NCI-H1417 (cell line): Measurements from ENCODE around the gene SYNE2.
"Not testable (repeated sequence)": the region's sequence is repeated elsewhere in the genome, so short reads cannot be mapped to it uniquely, and the experiment has no call there.

Source experiments
- DNase-seq, 3 experiments: peaks; one replicate each; lab custom pipeline; 2025; lab: John Stamatoyannopoulos, UW

The SYNE2 gene, protein sequence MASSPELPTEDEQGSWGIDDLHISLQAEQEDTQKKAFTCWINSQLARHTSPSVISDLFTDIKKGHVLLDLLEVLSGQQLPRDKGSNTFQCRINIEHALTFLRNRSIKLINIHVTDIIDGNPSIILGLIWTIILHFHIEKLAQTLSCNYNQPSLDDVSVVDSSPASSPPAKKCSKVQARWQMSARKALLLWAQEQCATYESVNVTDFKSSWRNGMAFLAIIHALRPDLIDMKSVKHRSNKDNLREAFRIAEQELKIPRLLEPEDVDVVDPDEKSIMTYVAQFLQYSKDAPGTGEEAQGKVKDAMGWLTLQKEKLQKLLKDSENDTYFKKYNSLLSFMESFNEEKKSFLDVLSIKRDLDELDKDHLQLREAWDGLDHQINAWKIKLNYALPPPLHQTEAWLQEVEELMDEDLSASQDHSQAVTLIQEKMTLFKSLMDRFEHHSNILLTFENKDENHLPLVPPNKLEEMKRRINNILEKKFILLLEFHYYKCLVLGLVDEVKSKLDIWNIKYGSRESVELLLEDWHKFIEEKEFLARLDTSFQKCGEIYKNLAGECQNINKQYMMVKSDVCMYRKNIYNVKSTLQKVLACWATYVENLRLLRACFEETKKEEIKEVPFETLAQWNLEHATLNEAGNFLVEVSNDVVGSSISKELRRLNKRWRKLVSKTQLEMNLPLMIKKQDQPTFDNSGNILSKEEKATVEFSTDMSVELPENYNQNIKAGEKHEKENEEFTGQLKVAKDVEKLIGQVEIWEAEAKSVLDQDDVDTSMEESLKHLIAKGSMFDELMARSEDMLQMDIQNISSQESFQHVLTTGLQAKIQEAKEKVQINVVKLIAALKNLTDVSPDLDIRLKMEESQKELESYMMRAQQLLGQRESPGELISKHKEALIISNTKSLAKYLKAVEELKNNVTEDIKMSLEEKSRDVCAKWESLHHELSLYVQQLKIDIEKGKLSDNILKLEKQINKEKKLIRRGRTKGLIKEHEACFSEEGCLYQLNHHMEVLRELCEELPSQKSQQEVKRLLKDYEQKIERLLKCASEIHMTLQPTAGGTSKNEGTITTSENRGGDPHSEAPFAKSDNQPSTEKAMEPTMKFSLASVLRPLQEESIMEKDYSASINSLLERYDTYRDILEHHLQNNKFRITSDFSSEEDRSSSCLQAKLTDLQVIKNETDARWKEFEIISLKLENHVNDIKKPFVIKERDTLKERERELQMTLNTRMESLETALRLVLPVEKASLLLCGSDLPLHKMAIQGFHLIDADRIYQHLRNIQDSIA (N-terminal part only)

DNA sequence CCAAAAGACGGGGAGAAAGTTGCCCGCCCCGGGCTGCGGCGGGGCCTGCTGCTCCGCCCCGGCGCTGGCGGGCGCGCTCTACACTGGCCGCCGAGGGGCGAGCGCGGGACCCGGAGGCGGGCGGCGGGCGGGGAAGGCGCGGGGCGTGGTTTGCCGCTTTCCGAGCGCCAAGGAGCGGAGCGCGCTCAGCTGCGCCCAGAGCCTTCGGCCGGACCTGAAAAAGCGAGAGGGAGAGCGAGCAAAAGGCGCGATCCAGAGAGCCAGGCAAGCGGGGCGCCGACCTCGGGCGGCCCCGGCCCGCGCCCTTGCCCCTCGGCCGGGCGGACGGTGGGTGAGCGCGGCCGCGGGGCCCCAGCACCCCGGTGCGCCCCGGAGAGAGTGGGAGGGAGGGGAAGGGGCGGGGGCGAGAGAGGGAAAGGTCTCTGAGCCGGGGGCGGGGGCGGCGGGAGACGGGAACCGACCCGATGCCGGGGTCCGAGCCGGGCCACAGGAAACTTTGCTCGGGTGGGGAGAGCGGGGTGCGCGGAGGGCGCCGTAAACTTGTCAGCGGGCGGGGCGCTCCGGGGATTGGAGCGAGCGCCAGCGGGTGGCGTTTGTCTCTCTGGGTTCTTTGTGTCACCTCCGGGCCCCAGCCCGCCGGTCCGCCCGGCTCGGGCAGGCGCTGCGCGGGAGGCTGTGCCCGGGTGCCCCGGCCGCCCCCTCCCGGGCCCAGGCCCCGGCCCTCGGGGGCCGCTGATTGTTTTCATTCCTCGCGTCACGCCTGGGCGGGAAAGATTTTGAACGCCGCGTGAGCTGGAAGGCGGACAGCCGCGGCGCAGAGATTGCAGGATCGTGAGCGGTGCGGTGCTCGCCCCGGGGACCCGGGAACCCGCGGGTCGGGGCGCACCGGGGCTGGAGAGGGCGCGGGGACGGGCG lies at the start of gene SYNE2:
TSS of gene SYNE2 (plus strand) at position 188 of the 915 bp plus-strand sequence. CDS start 56,145 bp downstream, outside the sequence.
- DNase-seq: peak; percentile 79 to 86 (median 80)

DNA sequence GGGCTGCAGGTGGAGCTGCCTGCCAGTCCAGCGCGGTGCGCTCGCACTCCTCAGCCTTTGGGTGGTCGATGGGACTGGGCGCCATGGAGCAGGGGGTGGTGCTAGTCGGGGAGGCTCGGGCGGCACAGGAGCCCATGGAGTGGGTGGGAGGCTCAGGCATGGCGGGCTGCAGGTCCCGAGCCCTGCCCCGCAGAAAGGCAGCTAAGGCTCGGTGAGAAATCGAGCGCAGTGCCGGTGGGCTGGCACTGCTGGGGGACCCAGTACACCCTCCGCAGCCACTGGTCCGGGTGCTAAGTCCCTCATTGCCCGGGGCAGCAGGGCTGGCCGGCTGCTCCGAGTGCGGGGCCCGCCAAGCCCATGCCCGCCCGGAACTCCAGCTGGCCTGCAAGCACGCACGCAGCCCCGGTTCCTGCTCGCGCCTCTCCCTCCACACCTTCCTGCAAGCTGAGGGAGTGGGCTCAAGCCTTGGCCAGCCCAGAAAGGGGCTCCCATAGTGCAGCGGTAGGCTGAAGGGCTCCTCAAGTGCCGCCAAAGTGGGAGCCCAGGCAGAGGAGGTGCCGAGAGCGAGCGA lies 49.5 kb upstream of the SYNE2 start:
- DNase-seq: not testable (repeated sequence)

DNA sequence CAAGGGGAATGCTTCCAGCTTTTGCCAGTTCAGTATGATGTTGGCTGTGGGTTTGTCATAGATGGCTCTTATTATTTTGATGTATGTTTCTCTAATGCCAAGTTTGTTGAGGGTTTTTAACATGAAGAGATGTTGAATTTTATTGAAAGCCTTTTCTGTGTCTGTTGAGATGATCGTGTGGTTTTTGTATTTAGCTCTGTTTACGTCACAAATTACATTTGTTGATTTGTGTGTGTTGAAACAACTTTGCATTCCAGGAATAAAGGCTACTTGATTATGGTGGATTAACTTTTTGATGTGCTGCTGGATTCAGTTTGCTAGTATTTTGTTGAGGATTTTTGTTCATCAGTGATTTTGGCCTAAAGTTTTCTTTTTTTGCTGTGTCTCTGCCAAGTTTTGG lies 46.7 kb upstream of the SYNE2 start:
- not testable (repeated sequence) for DNase-seq

DNA sequence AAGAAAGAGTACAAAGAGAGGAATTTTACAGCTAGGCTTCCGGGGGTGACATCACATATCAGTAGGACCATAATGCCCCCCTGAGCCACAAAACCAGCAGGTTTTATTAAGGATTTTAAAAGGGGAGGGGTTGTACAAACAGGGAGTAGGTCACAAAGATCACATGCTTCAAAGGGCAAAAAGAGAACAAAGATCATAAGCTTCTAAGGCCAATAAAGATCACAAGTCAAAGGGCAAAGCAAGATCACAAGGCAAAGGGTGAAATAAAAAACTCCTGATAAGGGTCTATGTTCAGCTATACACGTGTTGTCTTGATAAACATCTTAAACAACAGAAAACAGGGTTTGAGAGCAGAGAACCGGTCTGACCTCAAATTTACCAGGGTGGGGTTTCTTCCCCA lies 41.1 kb upstream of the SYNE2 start:
- DNase-seq: not testable (repeated sequence)

DNA sequence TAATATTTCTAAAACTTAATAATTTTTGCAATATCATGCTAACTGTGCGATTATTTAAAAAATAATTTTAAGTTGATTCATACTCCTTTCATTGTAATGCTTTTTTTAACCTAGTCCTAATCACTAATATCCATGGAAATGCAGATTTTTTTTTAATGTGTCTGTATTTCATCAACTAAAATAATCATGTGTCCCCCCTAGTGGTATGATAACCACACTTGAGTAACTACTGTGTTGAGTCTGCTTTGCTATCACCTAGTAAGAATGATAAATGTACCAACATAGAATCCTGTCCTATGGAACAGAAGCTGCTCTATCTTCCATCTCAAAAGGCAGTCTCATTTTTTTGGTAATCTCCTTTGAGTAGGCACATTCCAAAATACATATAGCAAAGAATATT lies 19.1 kb upstream of the SYNE2 start:
- DNase-seq: no peak

DNA sequence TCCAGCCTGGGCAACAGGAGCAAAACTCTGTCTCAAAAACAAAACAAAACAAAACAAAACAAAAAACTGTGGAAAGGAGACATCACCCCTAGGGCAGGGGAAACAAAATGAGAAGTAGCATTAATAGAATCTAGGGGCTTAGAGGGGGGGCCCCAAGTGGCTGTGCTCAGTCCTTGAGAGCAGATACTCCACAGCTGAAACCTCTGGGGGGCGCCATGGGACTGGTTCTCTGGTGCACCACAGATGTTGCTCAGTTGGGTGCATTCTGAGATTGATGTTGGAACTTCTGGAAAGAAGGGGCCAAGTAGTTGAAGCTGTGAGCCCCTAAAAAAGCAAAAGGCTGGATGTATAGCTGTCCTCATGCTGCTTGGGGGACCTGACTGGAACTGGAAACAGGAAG lies 11.8 kb upstream of the SYNE2 start:
- no peak for DNase-seq

DNA sequence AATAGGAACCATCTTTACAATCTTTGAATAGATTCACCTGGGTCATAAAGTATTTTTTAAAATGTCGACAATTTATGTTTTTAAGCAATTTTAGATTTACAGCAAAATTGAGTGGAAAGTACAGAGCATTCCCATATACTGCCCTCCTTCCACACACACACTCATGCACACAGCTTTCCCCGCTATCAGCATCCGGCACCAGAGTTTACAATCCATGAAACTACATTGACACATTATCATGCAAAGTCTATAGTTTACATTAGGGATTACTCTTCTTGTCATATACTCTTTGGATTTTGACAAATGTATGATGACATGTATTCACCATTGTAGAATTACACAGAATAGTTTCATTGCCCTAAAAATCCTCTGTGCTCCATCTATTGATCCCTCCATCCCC lies 9.0 kb upstream of the SYNE2 start:
- DNase-seq: no peak

DNA sequence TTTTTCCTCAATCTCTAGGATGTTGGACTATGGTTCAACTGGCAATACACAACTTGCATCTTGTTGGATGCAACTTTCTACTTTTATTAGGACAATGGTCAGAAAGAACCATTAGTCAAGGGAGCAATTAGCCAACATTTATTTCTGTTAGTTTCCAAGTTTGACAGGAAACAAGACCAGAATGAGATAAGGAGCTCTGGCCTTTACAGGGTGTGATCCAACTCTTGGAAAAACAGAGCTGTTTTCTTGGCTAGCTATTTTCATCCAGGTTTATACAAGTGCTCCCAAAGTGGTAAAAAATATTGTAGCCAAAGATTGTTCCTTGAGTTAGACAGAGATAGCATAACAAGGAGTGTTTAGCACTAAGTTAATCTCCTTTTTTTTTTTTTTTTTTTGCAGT lies 3.9 kb upstream of the SYNE2 start:
- no peak for DNase-seq

DNA sequence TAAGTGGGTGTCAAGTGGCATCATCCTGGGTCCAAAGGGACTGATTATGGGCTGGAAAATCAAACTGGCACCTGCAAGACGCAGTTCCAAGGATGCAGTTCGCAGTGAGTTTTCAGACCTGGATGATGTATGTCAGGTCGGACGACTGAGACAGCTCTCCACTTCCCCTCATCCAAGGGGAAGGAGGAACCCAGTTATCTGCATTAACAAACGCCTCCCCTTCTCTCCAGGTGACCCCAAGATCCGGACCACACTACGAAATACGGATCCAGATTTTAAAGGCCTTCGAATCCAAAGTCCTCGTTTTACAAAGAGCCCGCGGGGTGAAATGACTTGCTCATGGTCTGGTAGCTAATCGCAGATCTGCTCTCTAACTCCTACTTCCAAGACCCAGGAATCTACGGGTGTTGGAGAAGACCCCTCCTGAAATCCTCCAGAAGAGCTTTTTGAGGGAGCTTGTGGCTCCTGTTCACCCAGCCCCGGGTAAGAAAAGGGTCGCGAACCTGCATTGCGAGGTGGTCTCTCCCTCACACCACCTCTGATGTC lies 460 bp upstream of the SYNE2 start:
- peak; percentile 71 to 79 (median 75) for DNase-seq

DNA sequence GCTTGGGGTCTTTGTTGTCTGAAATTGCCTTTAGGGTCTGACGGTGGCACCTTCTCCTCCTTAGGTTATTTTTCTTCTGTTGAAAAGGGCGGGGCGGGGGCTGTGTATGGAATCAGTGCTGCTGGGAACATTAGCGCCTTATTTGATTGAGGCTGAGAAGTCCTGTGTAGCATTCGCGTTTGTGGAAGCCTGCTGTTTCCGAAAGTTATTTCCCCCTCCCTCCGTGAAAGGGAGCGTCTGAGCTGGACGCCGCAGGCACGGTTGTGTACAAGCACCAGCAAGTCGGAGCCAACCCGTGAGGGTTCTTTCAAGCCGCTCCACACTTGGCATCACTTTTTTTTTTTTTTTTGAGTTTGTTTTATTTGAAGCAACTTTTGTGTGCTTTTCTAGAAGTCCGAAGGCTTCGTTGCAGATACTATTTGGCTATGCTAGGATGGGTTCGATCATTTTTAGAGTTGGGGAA lies 1.1 kb downstream of the SYNE2 start:
- DNase-seq: peak; percentile 55 to 94 (median 76)

DNA sequence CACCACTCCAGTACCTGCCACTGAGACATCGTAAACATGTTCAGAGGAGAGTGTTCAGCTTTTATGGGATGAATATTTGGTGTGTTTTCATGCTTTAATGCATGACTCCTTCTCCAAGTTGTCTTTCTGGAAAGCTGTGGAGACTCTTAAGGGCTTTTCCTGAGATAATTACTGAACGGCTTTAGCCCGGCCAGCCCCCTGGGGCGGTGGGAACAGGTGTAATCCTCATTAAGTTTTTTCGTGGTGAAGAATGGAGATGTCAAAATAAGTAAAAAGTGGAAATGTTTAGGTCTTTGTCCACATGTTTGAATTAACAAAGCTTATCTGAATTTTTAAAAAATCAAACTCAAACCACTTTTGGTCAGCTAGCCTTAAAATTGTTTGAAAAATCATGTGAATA lies 1.5 kb downstream of the SYNE2 start:
- peak in 2 of 3 experiments; percentile 24 to 95 for DNase-seq

DNA sequence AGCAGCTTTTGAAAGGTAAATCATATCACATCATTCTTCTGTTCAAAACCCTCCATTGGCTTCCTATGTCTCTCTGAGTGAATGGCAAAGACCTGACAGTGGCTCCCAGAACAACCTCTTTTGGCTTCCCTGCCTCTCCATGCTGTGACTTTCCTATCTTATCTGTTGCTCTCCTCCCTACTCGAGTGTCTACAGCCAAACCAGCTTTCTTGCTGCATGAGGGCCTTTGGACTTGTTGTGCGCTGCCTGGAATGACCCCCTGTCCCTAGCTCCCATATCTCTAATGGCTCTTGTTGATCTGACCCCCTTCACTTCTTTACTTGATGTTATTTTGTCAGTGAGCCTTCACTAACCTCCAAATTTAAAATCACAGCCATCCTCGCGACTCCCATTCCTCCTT lies 2.5 kb downstream of the SYNE2 start:
- DNase-seq: peak in 1 of 3 experiments; percentile 39

DNA sequence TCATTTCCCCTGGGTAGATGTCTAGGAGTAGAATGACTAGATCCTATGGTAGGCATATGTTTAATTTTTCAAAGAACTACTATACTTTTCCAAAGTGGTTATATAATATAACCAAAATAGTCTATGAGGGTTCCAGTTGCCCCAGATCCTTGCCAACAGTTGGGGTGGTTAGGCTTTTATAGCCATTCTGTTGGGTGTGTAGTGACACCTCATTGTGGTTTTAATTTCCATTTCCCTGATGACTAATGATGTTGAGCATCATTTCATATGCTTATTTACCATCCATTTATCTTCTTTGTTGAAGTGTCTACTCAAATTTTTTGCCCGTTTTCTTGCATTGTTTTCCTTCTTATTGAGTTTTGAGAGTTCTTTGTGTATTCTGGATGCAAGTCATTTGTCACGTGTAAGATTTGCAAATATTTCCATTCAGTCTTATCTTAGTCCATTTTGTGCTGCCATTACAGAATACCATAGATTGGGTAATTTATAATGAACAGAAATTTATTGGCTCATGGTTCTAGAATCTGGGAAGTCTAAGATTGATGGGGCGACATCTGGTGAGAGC lies 4.7 kb downstream of the SYNE2 start:
- peak in 1 of 3 experiments; percentile 27 for DNase-seq

DNA sequence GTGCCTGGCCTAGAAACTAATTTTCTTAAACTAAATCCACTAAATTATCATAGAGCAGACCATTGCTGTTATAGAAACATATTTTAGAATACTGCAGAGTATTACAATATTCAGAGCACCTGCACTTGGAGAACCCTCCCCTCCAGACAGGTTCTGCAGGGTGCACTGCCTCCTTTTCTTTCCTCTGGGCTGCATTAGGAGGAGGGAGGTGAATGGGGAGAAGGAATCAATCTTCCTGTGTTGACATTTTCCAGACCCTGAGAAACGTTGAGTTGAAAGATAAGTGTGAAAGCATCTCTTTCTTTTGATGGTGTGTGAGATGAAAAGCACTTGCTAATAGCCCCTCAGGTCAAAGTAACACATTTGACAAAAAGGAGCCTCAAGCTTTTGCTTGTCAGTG lies 7.3 kb downstream of the SYNE2 start:
- peak in 1 of 3 experiments; percentile 1 for DNase-seq

DNA sequence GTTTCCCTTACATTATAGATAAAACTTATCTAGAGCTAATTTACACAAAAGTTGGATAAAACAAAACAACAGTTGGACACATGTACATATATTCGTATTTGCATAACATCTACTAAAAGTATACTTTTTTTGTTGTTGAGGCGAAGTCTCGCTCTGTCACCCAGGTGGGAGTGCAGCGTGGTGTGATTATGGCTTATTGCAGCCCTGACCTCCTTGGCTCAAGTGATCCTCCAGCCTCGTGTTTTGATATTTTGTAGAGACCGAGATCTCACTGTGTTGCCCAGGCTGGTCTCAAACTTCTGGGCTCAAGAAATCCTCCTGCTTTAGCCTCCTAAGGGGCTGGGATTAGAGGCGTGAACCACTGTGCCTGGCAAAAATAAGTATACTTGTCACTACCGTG lies 9.4 kb downstream of the SYNE2 start:
- DNase-seq: no peak

DNA sequence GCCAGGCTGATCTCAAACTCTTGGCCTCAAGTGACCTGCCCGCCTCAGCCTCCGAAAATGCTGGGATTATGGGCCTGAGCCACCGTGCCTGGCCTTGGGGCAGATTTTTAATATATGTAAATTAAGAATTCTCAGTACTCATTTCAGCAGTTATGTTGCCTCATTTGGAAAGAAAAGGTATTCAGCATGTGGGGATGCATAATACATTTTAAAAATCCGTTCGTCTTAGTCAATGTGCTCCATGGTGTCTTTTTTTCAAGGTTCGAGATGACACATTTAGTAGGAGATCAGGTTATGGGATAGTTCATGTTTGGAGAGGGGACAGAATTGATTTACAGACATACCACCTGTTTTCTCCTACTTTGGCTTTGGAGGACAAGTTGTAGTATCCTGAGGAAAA lies 10.2 kb downstream of the SYNE2 start:
- DNase-seq: no peak

DNA sequence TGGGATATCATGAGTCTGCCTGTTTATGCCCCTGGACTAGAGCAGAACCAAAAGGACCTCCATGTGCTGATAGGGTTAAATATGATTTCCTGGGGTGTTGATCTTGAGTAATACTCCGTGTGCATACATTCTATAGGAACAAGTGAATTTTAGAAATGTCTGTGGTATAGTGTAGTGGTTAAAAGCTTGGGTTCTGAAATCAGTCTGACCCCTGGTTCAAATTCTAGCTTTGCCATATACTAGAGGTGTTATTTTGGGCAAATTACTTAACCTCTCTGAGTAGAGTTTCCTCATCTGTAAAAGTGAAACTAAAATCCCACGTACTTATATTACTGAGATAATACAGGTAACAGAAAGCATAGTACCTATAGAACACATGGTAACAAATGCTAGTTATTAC lies 12.0 kb downstream of the SYNE2 start:
- DNase-seq: not testable (repeated sequence)

DNA sequence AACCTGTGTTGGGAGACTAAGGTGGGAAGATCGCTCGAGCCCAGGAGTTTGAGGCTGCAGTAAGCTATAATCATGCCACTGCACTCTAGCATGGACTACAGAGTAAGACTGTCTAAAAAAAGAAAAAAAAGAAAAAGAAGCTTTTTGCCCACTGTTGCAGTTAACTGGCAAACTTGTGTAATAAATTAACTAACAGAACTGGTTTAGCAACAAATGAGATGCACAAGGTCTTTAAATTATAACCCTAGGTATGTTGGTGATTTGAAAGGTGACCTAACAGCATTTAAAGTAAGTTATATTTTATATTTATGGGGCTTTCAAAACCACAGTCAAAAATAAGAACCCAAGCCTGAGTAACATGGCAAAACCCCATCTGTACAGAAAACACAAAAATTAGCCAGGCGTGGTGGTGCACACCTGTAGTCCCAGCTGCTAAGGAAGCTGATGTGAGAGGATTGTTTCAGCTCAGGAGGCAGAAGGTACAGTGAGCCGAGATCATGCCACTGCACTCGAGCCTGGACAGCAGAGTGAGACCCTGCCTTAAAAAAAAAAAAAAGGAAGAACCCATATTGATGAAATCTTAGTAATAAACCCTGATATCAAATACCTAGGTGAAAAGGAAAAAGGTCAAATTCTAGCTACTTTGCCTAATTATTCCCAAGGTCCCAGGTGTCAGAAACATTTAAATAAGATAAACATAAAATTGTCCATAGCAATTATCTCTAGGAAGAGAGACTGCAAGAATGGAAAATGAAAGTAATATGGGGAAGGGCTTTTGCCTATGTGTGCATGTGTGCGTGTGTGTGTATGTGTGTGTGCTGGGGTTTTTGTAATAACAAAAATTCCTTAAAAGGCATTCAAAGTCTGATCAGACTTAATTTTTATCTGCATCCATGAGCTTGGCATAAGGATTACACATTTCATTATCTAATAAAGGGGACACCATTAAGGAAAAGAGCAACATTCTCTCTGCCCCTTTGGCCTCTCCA lies 15.4 kb downstream of the SYNE2 start:
- no peak for DNase-seq
